Stimulated activated CD8-positive, alpha-beta memory T cell treated with anti-CD3 and anti-CD28 coated beads, Interleukin-12 subunit alpha, Interleukin-12 subunit beta, amount 100 ng/mL, for 1 hour (primary cell): ENCODE results near the gene BLVRB.
"Not testable (repeated sequence)": the region's sequence is repeated elsewhere in the genome, so short reads cannot be mapped to it uniquely, and the experiment has no call there.

Source experiments
- DNase-seq: peaks from one replicate; pipeline ENCODE4 v3.0.0-alpha.2; 2020; ENCODE audit warnings: low read depth

The BLVRB gene

GRCh38 chr19:40449506-40449905 is 16.0 kb downstream of the BLVRB start:
- no peak for DNase-seq

GRCh38 chr19:40446263-40446784 is 19.2 kb downstream of the BLVRB start:
- DNase-seq = no peak

- no peak for DNase-seq
Measured at GRCh38 chr19:40445780-40446262, 19.7 kb downstream of the BLVRB start.

- DNase-seq = no peak
Measured at GRCh38 chr19:40444825-40445312, 20.7 kb downstream of the BLVRB start.

- DNase-seq = peak; percentile 93
Measured at GRCh38 chr19:40444000-40444824, 21.3 kb downstream of the BLVRB start, which contains the start of gene SERTAD3. Gene SERTAD3, minus strand, starts transcription at chr19:40444335. Its CDS starts 2,255 bp downstream, at chr19:40442080.

GRCh38 chr19:40443131-40443999 is 22.2 kb downstream of the BLVRB start:
- DNase-seq = peak; percentile 98

GRCh38 chr19:40442328-40443130 is 23.0 kb downstream of the BLVRB start:
- no peak for DNase-seq

- DNase-seq = no peak
Measured at GRCh38 chr19:40441719-40442253, 23.8 kb downstream of the BLVRB start.

GRCh38 chr19:40438284-40438683 is 27.3 kb downstream of the BLVRB start:
- DNase-seq = no peak

GRCh38 chr19:40433391-40434216 is 31.9 kb downstream of the BLVRB start:
- peak; percentile 27 for DNase-seq

- not testable (repeated sequence) for DNase-seq
Measured at GRCh38 chr19:40432760-40433159, 32.8 kb downstream of the BLVRB start.

- no peak for DNase-seq
Measured at GRCh38 chr19:40431698-40432097, 33.8 kb downstream of the BLVRB start.

GRCh38 chr19:40430242-40430641 is 35.3 kb downstream of the BLVRB start:
- not testable (repeated sequence) for DNase-seq

GRCh38 chr19:40428197-40428596 is 37.3 kb downstream of the BLVRB start:
- not testable (repeated sequence) for DNase-seq

- peak; percentile 100 for DNase-seq
Measured at GRCh38 chr19:40425450-40426287, 39.9 kb downstream of the BLVRB start, which contains the start of gene SERTAD1. Gene SERTAD1, minus strand, starts transcription at chr19:40425992. Its CDS starts 2,446 bp downstream, at chr19:40423546.

- no peak for DNase-seq
Measured at GRCh38 chr19:40424637-40425449, 40.7 kb downstream of the BLVRB start.

GRCh38 chr19:40423938-40424337 is 41.6 kb downstream of the BLVRB start:
- no peak for DNase-seq
